Measurements from ENCODE around the gene TTLL11.

TTLL11 gene
- total RNA-seq: 1.2 to 12.0 (median 3.9) reads per million in 17 experiments

GRCh38 chr9:122092611-122093506 lies at the start of gene TTLL11:
TSS of gene TTLL11 (minus strand) at chr9:122093308. CDS start at chr9:122093148, 160 bp downstream.
- DNase-seq: peak; percentile 97 to 99 (median 98)

- no peak for DNase-seq
Measured at GRCh38 chr9:122141671-122142070, 48.6 kb upstream of the TTLL11 start.

GRCh38 chr9:122140368-122141193 lies 47.5 kb upstream of the TTLL11 start:
- DNase-seq: no peak

GRCh38 chr9:122138560-122139268 lies 45.6 kb upstream of the TTLL11 start:
- DNase-seq: no peak

- DNase-seq: no peak
Measured at GRCh38 chr9:122135529-122135859, 42.4 kb upstream of the TTLL11 start.

- DNase-seq: no peak
Measured at GRCh38 chr9:122134822-122135528, 41.9 kb upstream of the TTLL11 start.

GRCh38 chr9:122133984-122134535 lies 41.0 kb upstream of the TTLL11 start:
- no peak for DNase-seq

GRCh38 chr9:122133263-122133983 lies 40.3 kb upstream of the TTLL11 start:
- no peak for DNase-seq

- DNase-seq: no peak
Measured at GRCh38 chr9:122132539-122132938, 39.4 kb upstream of the TTLL11 start.

GRCh38 chr9:122131401-122132001 lies 38.4 kb upstream of the TTLL11 start:
- no peak for DNase-seq

- DNase-seq: no peak
Measured at GRCh38 chr9:122130837-122131236, 37.7 kb upstream of the TTLL11 start.

- no peak for DNase-seq
Measured at GRCh38 chr9:122129969-122130368, 36.9 kb upstream of the TTLL11 start.

- no peak for DNase-seq
Measured at GRCh38 chr9:122128969-122129343, 35.8 kb upstream of the TTLL11 start.

GRCh38 chr9:122128007-122128968 lies 35.2 kb upstream of the TTLL11 start:
- no peak for DNase-seq

- no peak for DNase-seq
Measured at GRCh38 chr9:122127396-122127798, 34.3 kb upstream of the TTLL11 start.

GRCh38 chr9:122126331-122127261 lies 33.5 kb upstream of the TTLL11 start:
- peak in 1 of 4 experiments; percentile 16 for DNase-seq

GRCh38 chr9:122125509-122126330 lies 32.6 kb upstream of the TTLL11 start:
- DNase-seq: no peak

GRCh38 chr9:122125158-122125508 lies 32.0 kb upstream of the TTLL11 start:
- peak; percentile 81 to 91 (median 88) for DNase-seq
